ENCODE measurements around the gene RBM10. TPM values are rescaled to one million over a fixed set of nuclear protein-coding genes. Genes with fewer than 3 reads are reported as not detected.

The RBM10 gene
- total RNA-seq, 1 donor from 2014 or later = 32.1 TPM

- H3K4me1 ChIP-seq = peaks cover 12% of the 10 kb centered on the region
- H3K27ac ChIP-seq = no peak overlapping the region
- no peaks in the 10 kb centered on the region for H3K27me3 ChIP-seq (ENCODE audit: low read depth)
- no peak for TF ChIP-seq CTCF (IDR thresholded peaks at IDR 0.05)
- no peak overlapping the region for H3K4me3 ChIP-seq
- no peaks in the 10 kb centered on the region for H3K9me3 ChIP-seq
- ATAC-seq (no peak), DNase-seq (no peak)
- peaks cover 57% of the 10 kb centered on the region for H3K36me3 ChIP-seq
- intact Hi-C loops (cut with DNase I) = no loop called here
These were observed 79.9 kb downstream of the RBM10 start for GRCh38 chrX:47224896-47225290.

- H3K4me3 ChIP-seq = no peak overlapping the region
- H3K27me3 ChIP-seq (ENCODE audit: low read depth) = no peaks in the 10 kb centered on the region
- H3K36me3 ChIP-seq = peaks cover 57% of the 10 kb centered on the region
- intact Hi-C loops (cut with DNase I) = no loop called here
- no peak for DNase-seq
- H3K4me1 ChIP-seq = peaks cover under 1% of the 10 kb centered on the region
- TF ChIP-seq CTCF (IDR thresholded peaks at IDR 0.05) = no peak
- no peaks in the 10 kb centered on the region for H3K9me3 ChIP-seq
- ATAC-seq = no peak
- H3K27ac ChIP-seq = no peak overlapping the region
These were observed 81.0 kb downstream of the RBM10 start for GRCh38 chrX:47226071-47226470.

DNA sequence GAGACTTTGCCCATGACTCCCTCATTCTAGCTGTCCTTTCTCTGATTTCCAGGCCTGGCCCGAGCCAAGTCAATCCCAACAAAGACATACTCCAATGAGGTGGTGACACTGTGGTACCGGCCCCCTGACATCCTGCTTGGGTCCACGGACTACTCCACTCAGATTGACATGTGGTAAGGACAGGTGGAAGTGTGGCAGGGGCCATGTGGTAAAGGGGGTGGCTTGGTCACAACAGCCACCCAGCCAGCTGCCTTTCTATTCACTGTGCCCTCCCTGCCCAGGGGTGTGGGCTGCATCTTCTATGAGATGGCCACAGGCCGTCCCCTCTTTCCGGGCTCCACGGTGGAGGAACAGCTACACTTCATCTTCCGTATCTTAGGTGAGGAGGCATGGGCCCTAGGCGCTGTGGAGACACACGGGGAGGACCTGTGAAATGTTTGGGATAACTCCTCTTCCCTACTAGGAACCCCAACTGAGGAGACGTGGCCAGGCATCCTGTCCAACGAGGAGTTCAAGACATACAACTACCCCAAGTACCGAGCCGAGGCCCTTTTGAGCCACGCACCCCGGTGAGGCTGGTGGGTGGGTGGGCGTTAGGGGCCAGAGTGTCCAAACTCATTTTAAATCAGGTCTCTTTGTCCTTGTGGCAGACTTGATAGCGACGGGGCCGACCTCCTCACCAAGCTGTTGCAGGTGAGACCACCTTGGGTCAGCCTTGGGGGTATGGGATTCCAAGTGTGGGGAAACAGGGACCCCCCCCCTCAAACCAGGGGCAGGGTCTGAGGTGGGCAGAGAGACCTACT lies 81.7 kb downstream of the RBM10 start:
- no peak for ATAC-seq
- Histone ChIP-seq H3K27me3 (ENCODE audit: low read depth) (no peaks in the 10 kb centered on the region), H3K4me3 (no peak overlapping the region), H3K27ac (no peak overlapping the region), H3K36me3 (peaks cover 57% of the 10 kb centered on the region), H3K4me1 (no peaks in the 10 kb centered on the region), H3K9me3 (no peaks in the 10 kb centered on the region)
- no peak for TF ChIP-seq CTCF (IDR thresholded peaks at IDR 0.05)
- intact Hi-C loops (cut with DNase I) = no loop called here
- DNase-seq = no peak

GRCh38 chrX:47227334-47227583 lies 82.2 kb downstream of the RBM10 start:
- no peaks in the 10 kb centered on the region for H3K27me3 ChIP-seq (ENCODE audit: low read depth)
- ATAC-seq = no peak
- H3K9me3 ChIP-seq = no peaks in the 10 kb centered on the region
- intact Hi-C loops (cut with DNase I) = no loop called here
- peaks cover 4% of the 10 kb centered on the region for H3K4me1 ChIP-seq
- H3K27ac ChIP-seq = no peak overlapping the region
- H3K36me3 ChIP-seq = peaks cover 57% of the 10 kb centered on the region
- no peak overlapping the region for H3K4me3 ChIP-seq
- TF ChIP-seq CTCF (IDR thresholded peaks at IDR 0.05) = no peak
- DNase-seq = no peak

- no peak overlapping the region for H3K27ac ChIP-seq
- peaks cover 50% of the 10 kb centered on the region for H3K36me3 ChIP-seq
- no peak for DNase-seq
These were observed 83.7 kb downstream of the RBM10 start for GRCh38 chrX:47228550-47229270.

More at GRCh38 chrX:47228550-47229270, 83.7 kb downstream of the RBM10 start:
- Histone ChIP-seq H3K27me3 (ENCODE audit: low read depth) (no peaks in the 10 kb centered on the region), H3K4me1 (peaks cover 8% of the 10 kb centered on the region), H3K9me3 (no peaks in the 10 kb centered on the region), H3K4me3 (no peak overlapping the region)
- no peak for TF ChIP-seq CTCF (IDR thresholded peaks at IDR 0.05)
- intact Hi-C loops (cut with DNase I) = no loop called here
- ATAC-seq = no peak
